ENCODE results near the gene C22orf42.
"Not testable (repeated sequence)": the region's sequence is repeated elsewhere in the genome, so short reads cannot be mapped to it uniquely, and the experiment has no call there.

The C22orf42 gene

GRCh38 chr22:32199961-32200360 is 40.9 kb upstream of the C22orf42 start:
- H3K4me1 Mint-ChIP-seq (ENCODE audit: low read depth), result peaks cover 21% of the 10 kb centered on the region
- H3K4me3 Mint-ChIP-seq, result no peak overlapping the region
- H3K9me3 Mint-ChIP-seq, result no peaks in the 10 kb centered on the region
- peaks cover 46% of the 10 kb centered on the region for H3K27me3 Mint-ChIP-seq (ENCODE audit: low read depth)
- no peak overlapping the region for H3K27ac Mint-ChIP-seq
- peaks cover 1% of the 10 kb centered on the region for H3K36me3 Mint-ChIP-seq (ENCODE audit: low read depth)

GRCh38 chr22:32199341-32199740 is 40.2 kb upstream of the C22orf42 start:
- peaks cover 1% of the 10 kb centered on the region for H3K36me3 Mint-ChIP-seq (ENCODE audit: low read depth)
- no peak overlapping the region for H3K4me3 Mint-ChIP-seq
- peaks cover 44% of the 10 kb centered on the region for H3K27me3 Mint-ChIP-seq (ENCODE audit: low read depth)
- H3K9me3 Mint-ChIP-seq, result no peaks in the 10 kb centered on the region
- peaks cover 18% of the 10 kb centered on the region for H3K4me1 Mint-ChIP-seq (ENCODE audit: low read depth)
- no peak overlapping the region for H3K27ac Mint-ChIP-seq

- not testable (repeated sequence) for H3K9me3 Mint-ChIP-seq; H3K36me3 Mint-ChIP-seq (ENCODE audit: low read depth); H3K4me3 Mint-ChIP-seq; H3K27ac Mint-ChIP-seq
- Mint-ChIP-seq H3K27me3 (ENCODE audit: low read depth) (peaks cover 33% of the 10 kb centered on the region), H3K4me1 (ENCODE audit: low read depth) (peaks cover 13% of the 10 kb centered on the region)
Measured at GRCh38 chr22:32197553-32198226, 38.6 kb upstream of the C22orf42 start.

- H3K9me3 Mint-ChIP-seq; H3K36me3 Mint-ChIP-seq (ENCODE audit: low read depth); H3K27ac Mint-ChIP-seq; H3K4me3 Mint-ChIP-seq; H3K4me1 Mint-ChIP-seq (ENCODE audit: low read depth): not testable (repeated sequence)
- peaks cover 28% of the 10 kb centered on the region for H3K27me3 Mint-ChIP-seq (ENCODE audit: low read depth)
Measured at GRCh38 chr22:32195900-32196299, 36.8 kb upstream of the C22orf42 start.

GRCh38 chr22:32193346-32193745 is 34.2 kb upstream of the C22orf42 start:
- not testable (repeated sequence) for H3K27ac Mint-ChIP-seq; H3K4me1 Mint-ChIP-seq (ENCODE audit: low read depth); H3K9me3 Mint-ChIP-seq; H3K4me3 Mint-ChIP-seq; H3K36me3 Mint-ChIP-seq (ENCODE audit: low read depth)
- peaks cover 27% of the 10 kb centered on the region for H3K27me3 Mint-ChIP-seq (ENCODE audit: low read depth)

GRCh38 chr22:32191021-32191420 is 31.9 kb upstream of the C22orf42 start:
- peaks cover 26% of the 10 kb centered on the region for H3K27me3 Mint-ChIP-seq (ENCODE audit: low read depth)
- not testable (repeated sequence) for H3K9me3 Mint-ChIP-seq; H3K27ac Mint-ChIP-seq; H3K4me1 Mint-ChIP-seq (ENCODE audit: low read depth); H3K36me3 Mint-ChIP-seq (ENCODE audit: low read depth); H3K4me3 Mint-ChIP-seq

GRCh38 chr22:32185821-32186220 is 26.7 kb upstream of the C22orf42 start:
- no peak overlapping the region for H3K27ac Mint-ChIP-seq
- peaks cover 14% of the 10 kb centered on the region for H3K27me3 Mint-ChIP-seq (ENCODE audit: low read depth)
- no peak overlapping the region for H3K4me3 Mint-ChIP-seq

GRCh38 chr22:32183625-32184024 is 24.5 kb upstream of the C22orf42 start:
- Mint-ChIP-seq H3K9me3 (no peaks in the 10 kb centered on the region), H3K4me1 (ENCODE audit: low read depth) (no peaks in the 10 kb centered on the region), H3K27me3 (ENCODE audit: low read depth) (peaks cover 18% of the 10 kb centered on the region), H3K36me3 (ENCODE audit: low read depth) (no peaks in the 10 kb centered on the region), H3K4me3 (no peak overlapping the region), H3K27ac (no peak overlapping the region)

More at GRCh38 chr22:32185821-32186220, 26.7 kb upstream of the C22orf42 start:
- no peaks in the 10 kb centered on the region for H3K4me1 Mint-ChIP-seq (ENCODE audit: low read depth)
- H3K36me3 Mint-ChIP-seq (ENCODE audit: low read depth), result no peaks in the 10 kb centered on the region
- no peaks in the 10 kb centered on the region for H3K9me3 Mint-ChIP-seq

- H3K27ac Mint-ChIP-seq, result no peak overlapping the region
- H3K4me1 Mint-ChIP-seq (ENCODE audit: low read depth), result no peaks in the 10 kb centered on the region
- H3K9me3 Mint-ChIP-seq, result no peaks in the 10 kb centered on the region
- no peak overlapping the region for H3K4me3 Mint-ChIP-seq
- H3K36me3 Mint-ChIP-seq (ENCODE audit: low read depth), result no peaks in the 10 kb centered on the region
- H3K27me3 Mint-ChIP-seq (ENCODE audit: low read depth), result peaks cover 24% of the 10 kb centered on the region
Measured at GRCh38 chr22:32181043-32181442, 21.9 kb upstream of the C22orf42 start.

- no peaks in the 10 kb centered on the region for H3K4me1 Mint-ChIP-seq (ENCODE audit: low read depth)
- H3K27ac Mint-ChIP-seq, result no peak overlapping the region
- no peaks in the 10 kb centered on the region for H3K9me3 Mint-ChIP-seq
- peaks cover 42% of the 10 kb centered on the region for H3K27me3 Mint-ChIP-seq (ENCODE audit: low read depth)
- H3K4me3 Mint-ChIP-seq, result no peak overlapping the region
- no peaks in the 10 kb centered on the region for H3K36me3 Mint-ChIP-seq (ENCODE audit: low read depth)
Measured at GRCh38 chr22:32177221-32177765, 18.2 kb upstream of the C22orf42 start.

- H3K4me3 Mint-ChIP-seq, result no peak overlapping the region
- H3K36me3 Mint-ChIP-seq (ENCODE audit: low read depth), result no peaks in the 10 kb centered on the region
- H3K27ac Mint-ChIP-seq, result no peak overlapping the region
- no peaks in the 10 kb centered on the region for H3K4me1 Mint-ChIP-seq (ENCODE audit: low read depth)
- H3K9me3 Mint-ChIP-seq, result no peaks in the 10 kb centered on the region
- H3K27me3 Mint-ChIP-seq (ENCODE audit: low read depth), result peaks cover 42% of the 10 kb centered on the region
Measured at GRCh38 chr22:32175683-32176644, 16.9 kb upstream of the C22orf42 start.

- H3K27me3 Mint-ChIP-seq (ENCODE audit: low read depth), result peaks cover 42% of the 10 kb centered on the region
- no peak overlapping the region for H3K4me3 Mint-ChIP-seq
- no peaks in the 10 kb centered on the region for H3K4me1 Mint-ChIP-seq (ENCODE audit: low read depth)
- H3K36me3 Mint-ChIP-seq (ENCODE audit: low read depth), result no peaks in the 10 kb centered on the region
- no peak overlapping the region for H3K27ac Mint-ChIP-seq
- no peaks in the 10 kb centered on the region for H3K9me3 Mint-ChIP-seq
Measured at GRCh38 chr22:32175115-32175514, 16.0 kb upstream of the C22orf42 start.

GRCh38 chr22:32165681-32166080 is 6.6 kb upstream of the C22orf42 start:
- Mint-ChIP-seq H3K4me3 (no peak overlapping the region), H3K36me3 (ENCODE audit: low read depth) (peaks cover 2% of the 10 kb centered on the region), H3K9me3 (no peaks in the 10 kb centered on the region), H3K4me1 (ENCODE audit: low read depth) (peaks cover 7% of the 10 kb centered on the region), H3K27ac (no peak overlapping the region), H3K27me3 (ENCODE audit: low read depth) (peaks cover 15% of the 10 kb centered on the region)

GRCh38 chr22:32164075-32164860 is 5.2 kb upstream of the C22orf42 start:
- no peak overlapping the region for H3K4me3 Mint-ChIP-seq
- H3K36me3 Mint-ChIP-seq (ENCODE audit: low read depth), result peaks cover 2% of the 10 kb centered on the region
- H3K9me3 Mint-ChIP-seq, result no peaks in the 10 kb centered on the region

More at GRCh38 chr22:32164075-32164860, 5.2 kb upstream of the C22orf42 start:
- H3K27me3 Mint-ChIP-seq (ENCODE audit: low read depth), result peaks cover 15% of the 10 kb centered on the region
- H3K27ac Mint-ChIP-seq, result peak overlapping the region; percentile 42
- peaks cover 7% of the 10 kb centered on the region for H3K4me1 Mint-ChIP-seq (ENCODE audit: low read depth)

Measured in T-helper 1 cell treated with Interleukin-12 subunit alpha and Interleukin-12 subunit beta and Interleukin-4 antibody, amounts not matched to agents 30 μg/mL and 1 μg/mL, for 36 hours (primary cell).